GM15510 (cell line): Measurements from ENCODE around the gene MAGEA8.

Experiments
- POLR2A ChIP-seq: IDR thresholded peaks from 3 replicates; pipeline ENCODE4 v1.6.1; 2011; ENCODE audit warnings: borderline replicate concordance; ENCODE audit not compliant: insufficient read length; ENCODE audit errors: extremely low read depth

Gene MAGEA8

GRCh38 chrX:149881081-149881711, at the start of gene MAGEA8:
Gene MAGEA8 (plus strand): TSS chrX:149881183. CDS start chrX:149884273, 3,090 bp downstream.
- no peak for TF ChIP-seq POLR2A

- no peak for TF ChIP-seq POLR2A
Observed at GRCh38 chrX:149831473-149831872, 49.5 kb upstream of the MAGEA8 start.

- TF ChIP-seq POLR2A: no peak
Observed at GRCh38 chrX:149837167-149837566, 43.8 kb upstream of the MAGEA8 start.

DNA sequence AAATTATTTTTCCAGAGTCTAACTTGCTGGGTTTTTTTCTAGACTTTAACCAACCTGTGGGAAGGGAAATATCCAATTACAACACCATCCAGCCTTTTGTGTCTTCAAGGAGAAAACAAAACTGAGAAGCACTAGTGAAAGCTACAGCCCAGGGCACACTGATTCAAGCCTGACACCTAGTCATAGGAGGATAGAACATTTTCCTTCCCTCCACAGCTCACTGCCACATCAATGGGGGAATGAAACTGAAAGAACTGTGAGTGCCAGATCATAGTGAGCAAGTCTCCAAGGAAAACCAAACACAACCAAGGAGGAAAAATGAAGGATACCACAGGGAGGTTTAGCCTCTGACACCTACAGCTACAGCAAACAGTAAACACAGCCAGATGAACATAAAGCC, 43.3 kb upstream of the MAGEA8 start:
- no peak for TF ChIP-seq POLR2A

- TF ChIP-seq POLR2A: no peak
Observed at GRCh38 chrX:149841929-149842328, 39.1 kb upstream of the MAGEA8 start.

DNA sequence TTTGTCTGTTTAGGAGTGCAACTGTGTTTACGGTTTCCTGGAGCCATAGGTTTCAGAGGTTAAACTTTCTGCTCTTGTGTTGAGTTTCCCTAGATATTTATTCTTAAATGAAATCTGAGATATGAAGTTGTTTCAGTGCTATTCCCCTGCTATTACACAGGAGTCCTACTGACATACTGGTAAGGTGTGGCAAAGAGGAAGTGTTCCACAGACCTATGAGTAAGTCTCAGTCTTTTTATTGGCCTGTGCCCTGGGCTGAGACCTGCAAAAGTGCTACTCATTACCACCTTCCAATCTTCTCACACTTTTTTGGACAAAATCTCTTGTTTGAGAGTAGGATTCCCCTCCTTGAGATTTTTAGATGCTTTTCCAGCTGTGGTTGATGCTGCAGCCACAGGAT, 35.6 kb upstream of the MAGEA8 start:
- no peak for TF ChIP-seq POLR2A

- no peak for TF ChIP-seq POLR2A
Observed at GRCh38 chrX:149846789-149847188, 34.2 kb upstream of the MAGEA8 start.

DNA sequence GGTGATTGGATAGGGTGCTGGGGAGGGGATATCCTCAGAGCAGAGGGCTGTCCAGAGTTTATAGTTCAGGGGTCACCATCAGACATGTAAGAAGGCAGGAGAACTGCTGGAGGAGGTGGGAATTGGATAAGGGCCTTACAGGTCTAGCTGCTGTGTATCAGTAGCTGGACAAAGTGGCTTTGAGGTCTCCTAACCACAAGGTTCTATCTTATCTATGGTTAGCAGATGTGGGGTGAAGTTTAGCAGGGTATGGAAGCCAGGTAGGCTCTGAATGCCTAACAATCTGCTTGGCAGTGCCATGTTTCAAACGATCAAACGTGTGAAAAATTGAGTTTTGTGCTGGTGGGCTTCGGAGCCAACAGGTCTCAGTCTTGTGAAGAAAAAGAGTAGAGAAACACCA, 32.1 kb upstream of the MAGEA8 start:
- no peak for TF ChIP-seq POLR2A

DNA sequence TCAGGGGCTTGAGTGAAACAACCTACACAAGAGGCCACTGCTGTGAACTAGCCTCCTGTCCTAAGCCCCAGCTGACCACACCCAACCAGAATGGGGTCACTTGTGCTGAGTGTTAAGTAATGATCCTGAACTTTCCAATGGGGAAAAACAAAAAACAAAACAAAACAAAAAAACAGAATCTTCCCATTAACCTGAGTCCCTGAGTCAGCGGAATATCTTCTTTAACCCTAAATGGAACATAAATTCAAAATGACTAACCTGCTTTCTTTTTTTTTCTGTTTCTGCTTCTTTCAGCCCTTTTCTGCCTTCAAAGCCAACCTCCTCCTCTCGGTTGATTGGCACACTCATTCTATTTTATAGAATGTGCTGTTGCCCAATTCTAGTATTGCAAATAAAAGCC, 31.2 kb upstream of the MAGEA8 start:
- no peak for TF ChIP-seq POLR2A

- no peak for TF ChIP-seq POLR2A
Observed at GRCh38 chrX:149851864-149852263, 29.1 kb upstream of the MAGEA8 start.

GRCh38 chrX:149853925-149854324, 27.1 kb upstream of the MAGEA8 start:
- no peak for TF ChIP-seq POLR2A

DNA sequence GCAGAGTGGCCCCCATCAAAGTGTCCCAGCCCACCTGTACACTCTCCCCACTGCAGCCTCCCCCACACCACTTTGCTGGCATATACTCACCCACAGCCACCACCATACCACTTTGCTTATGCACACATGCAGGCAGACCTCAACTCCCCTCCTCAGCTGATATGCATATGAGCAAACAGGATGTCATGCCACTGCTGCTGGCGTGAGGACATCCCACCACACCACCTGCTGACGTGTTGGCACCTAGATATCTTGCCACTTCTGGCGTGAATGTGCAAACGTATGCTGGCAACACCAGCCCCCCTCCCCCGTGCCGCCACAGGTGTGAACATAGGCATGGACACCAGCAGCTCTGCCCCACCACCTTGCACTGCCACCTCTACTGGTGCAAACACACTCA, 22.4 kb upstream of the MAGEA8 start:
- no peak for TF ChIP-seq POLR2A

GRCh38 chrX:149860445-149860844, 20.5 kb upstream of the MAGEA8 start:
- TF ChIP-seq POLR2A: no peak

- no peak for TF ChIP-seq POLR2A
Observed at GRCh38 chrX:149865390-149865789, 15.6 kb upstream of the MAGEA8 start.

DNA sequence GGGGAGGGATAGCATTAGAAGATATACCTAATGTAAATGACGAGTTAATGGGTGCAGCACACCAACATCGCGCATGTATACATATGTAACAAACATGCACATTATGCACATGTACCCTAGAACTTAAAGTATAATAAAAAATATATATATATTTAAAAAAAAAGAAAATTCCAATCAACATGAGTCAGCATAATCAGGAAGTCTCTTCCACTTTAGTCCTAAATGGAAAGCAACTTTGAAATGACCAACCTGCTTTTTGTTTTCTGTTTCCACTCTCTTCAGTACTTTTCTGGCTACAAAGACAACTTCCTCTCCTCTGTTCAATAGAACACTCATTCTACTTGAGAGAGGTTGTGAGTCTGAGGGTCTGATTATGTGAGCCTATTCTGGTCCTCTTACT, 13.5 kb upstream of the MAGEA8 start:
- no peak for TF ChIP-seq POLR2A

DNA sequence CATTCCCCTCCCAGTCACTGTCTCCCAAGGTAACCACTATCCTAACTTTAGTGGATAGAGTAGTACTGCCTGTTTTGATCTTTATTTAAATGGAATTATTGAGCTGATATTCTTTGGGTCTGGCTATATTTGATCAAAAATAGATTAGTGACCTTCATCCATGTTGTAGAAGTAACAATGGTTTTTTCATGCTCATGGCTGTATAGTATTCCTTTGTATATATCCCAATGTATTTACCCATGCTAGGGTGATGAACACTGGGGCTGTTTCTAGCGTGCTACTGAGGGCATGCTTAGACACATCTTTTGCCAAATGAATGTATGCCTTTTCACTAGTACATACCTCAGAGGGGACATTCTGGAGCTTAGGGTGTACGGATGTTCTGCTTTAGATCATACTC, 10.1 kb upstream of the MAGEA8 start:
- TF ChIP-seq POLR2A: no peak

DNA sequence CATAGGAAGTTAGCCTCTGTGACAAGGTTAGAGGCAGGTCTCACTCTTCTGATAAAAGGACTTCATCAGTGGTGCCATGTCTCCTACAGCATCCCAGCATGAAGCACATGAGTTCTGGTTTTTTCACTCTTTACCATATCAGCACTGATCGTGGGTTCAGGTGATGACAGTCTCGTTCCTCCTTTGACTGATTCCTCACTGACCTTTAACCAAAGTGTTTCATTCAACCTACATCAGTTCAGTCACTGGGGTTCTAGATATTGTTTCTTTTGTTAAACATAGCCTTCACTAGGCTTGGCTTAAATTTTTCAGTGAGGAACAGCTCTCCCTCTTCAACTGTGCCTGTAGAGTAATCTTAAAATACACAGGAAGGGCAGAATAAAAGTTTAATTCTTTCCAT, 9.6 kb upstream of the MAGEA8 start:
- no peak for TF ChIP-seq POLR2A
